ENCODE measurements around the gene OLIG3.

OLIG3 gene

DNA sequence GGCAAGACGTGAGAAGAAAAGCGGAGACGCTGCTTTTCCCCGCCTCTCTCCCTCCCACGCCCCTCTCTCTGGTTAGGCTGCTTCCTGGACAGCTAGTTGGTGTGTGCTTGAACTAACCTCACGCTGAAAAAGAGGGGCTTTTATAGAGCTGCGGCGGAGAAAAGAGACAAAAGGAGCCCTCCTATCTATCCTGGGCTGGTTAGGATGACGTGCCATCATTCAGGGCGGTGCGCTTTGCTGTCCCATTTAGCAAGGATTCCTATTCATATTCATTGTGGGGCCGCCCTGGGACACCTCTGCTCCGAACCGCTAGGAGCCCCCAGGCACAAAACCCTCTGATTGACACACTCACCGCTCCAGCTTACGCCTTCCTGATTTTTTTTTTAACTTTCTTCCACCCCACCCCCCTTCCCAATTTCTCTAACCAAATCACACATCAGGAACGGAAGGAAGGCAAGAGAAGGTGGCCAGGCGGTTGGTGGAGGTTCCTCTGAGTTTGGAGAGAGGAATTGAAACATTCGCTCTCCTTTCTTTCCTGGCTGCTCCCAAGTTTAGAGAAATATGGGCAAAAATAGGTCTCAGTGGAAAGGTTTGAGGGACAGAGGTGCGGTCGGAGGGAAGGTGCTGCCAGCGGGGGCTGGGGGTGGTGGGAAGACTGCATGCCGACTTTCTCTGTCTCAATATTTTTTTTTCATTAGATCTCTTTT, at the start of gene OLIG3:
Gene OLIG3, minus strand, starts transcription at position 114 of the 707 bp plus-strand sequence. CDS start 224 bp downstream, outside the sequence.
- no peak for DNase-seq (ENCODE audit: low read depth in 2 of 2, low spot score in 1 of 2)

DNA sequence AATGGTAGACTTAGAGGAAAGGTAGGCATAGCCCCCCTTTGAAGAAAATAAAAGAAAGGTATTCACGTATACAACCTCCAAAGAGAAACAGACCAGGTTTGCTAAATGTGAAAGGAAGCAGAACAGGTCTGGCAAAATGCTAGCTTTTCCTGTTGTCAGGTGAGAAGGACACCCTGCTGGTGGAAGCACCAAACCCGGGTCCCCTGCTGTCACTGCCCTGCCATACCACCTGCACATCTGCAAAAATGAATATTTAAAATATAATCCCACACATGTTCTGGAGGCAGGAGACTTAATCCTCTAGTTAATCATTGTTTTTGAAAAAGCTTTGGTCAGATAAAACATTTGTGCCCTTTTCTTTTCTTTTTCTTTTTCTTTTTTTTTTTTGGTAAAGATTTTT, 48.9 kb upstream of the OLIG3 start:
- no peak for DNase-seq (ENCODE audit: low read depth in 2 of 2, low spot score in 1 of 2)

DNA sequence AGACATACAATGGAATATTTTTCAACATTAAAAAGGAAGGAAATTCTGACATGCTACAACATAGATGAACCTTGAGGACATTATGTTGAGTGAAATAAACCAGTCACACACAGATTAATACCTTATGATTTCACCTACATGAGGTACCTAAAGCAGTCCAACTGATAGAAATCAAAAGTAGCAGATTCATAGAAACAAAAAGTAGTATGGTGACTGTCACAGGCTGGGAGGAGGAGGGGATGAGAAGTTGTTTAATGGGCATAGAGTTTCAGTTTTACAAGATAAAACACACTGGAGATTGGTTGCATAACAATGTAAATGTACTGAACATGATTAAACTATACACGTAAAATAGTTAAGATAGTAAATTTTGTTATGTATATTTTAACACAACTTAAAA, 48.5 kb upstream of the OLIG3 start:
- DNase-seq (ENCODE audit: low read depth in 2 of 2, low spot score in 1 of 2), result no peak

DNA sequence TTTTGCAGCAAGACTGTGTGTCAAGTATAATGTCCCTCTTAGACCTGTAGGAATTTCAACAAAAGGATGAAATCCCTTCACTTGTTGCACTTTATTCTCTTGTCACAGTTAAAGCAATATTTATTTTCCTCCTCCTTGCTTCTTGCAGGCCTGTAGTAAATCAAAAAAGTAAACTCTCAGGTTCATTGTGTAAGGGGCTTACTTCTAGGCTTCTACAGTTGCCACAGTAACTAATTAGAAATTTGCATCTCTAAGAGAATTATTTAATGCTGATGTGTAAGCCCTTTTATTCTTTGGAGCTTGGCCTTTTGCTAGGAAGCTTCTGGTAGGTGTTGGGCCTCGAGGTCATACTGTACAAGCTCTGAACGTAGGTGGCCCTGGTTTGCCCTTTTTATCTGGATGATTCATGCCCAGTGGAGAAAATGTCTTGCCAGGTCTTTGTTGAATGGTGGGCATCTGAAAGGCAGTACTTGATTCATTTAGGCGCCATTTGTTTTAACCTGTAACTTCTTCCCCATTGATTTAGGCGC, 47.4 kb upstream of the OLIG3 start:
- no peak for DNase-seq (ENCODE audit: low read depth in 2 of 2, low spot score in 1 of 2)

DNA sequence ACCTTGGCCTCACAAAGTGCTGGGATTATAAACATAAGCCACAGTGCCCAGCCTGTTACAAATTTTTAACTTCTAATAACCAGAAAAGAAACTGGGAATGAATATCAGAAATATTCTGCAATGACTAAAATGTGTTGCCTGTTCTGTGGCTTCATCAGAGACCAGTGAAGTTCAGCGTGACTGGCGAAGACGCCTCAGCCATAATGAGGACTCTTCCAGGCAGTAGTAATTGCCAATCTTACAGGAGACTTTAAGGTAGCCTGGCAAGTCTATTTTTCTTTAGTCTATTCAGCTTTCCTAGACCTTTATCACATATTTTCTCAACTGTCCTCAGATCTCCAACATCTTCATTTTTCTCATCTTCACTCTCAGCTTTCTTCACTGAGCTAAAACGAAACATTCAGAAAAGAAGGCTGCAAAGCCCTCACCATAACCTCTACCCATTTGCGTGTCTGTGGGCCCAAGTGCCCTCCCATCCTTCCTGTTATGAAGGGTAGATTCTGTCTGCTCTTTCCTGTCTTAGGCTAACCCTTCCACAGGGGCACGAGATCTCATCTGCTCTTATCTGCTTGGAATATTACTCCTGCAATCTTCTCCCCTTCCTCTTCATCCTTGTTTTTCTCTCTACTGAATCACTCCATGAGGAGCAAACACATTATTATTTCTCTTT, 42.0 kb upstream of the OLIG3 start:
- DNase-seq (ENCODE audit: low read depth in 2 of 2, low spot score in 1 of 2), result no peak

DNA sequence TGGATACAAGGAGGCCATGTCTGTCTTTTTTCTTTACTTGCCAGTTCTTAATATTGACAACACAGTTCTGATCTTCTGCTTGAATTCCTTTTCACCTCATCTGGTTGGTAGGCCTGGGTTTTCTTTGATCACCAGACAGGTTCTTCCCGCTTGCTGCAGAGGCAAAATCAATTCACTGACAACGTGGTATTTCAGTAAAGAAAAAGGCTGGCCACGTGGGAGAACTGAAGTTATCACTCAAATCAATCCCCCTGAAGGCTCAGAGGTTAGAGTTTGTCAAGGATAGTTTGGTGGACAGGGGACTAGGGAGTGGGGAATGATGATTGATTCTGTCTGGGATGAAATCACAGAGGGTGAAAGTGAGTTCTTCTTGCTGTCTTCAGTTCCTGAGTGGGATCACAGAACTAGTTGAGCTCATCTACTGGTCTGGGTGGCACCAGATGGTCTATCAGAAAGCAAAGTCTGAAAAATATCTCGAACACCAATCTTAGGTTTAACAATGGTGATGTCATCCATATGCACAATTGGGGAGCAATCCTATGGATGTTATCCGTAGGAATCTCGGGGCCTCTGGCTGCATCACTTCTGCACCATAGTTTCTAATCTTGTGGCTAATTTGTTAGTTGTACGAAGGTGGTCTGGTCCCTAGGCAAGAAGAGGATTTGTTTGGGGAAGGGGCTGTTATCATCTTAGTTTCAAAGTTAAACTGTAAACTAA, 37.3 kb upstream of the OLIG3 start:
- DNase-seq (ENCODE audit: low read depth in 2 of 2, low spot score in 1 of 2), result no peak

DNA sequence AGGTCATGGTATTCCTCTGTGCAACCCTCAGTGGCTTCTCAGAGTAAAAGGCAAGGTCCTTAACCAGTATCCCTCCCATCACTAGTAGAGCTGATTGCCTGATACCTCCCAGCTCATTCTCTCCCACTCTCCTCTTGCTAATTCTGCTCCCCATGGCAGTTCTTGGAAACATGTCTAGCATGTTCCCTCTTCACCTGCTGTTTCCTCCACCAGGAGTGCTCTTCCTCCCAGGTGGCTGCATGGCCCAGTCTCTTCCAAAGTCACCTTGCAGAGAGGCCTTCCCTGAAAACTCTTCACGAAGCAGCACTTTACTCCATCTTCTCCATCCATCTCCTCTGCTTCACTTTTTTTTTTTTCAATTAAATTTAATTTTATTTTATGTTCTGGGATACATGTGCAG, 36.2 kb upstream of the OLIG3 start:
- no peak for DNase-seq (ENCODE audit: low read depth in 2 of 2, low spot score in 1 of 2)

DNA sequence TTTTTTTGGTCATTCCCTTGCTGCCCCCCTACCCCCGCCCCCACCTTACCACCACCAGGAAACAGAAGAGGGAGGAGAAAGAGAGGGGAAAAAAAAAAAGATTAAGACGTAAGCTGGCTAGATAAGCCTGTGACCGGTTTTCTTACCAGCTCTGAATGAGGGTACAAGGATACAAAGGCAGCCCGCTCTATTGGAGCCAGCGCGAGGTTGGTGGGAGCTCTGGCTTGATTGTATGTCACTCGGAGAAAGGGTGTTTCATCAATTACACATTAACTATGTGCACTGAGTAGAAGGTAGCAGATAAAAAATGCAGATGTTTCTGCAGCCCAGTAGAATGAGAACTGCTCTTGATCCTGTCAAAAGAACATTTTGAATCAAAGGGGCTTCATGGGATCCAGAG, 28.6 kb upstream of the OLIG3 start:
- DNase-seq (ENCODE audit: low read depth in 2 of 2, low spot score in 1 of 2), result no peak

DNA sequence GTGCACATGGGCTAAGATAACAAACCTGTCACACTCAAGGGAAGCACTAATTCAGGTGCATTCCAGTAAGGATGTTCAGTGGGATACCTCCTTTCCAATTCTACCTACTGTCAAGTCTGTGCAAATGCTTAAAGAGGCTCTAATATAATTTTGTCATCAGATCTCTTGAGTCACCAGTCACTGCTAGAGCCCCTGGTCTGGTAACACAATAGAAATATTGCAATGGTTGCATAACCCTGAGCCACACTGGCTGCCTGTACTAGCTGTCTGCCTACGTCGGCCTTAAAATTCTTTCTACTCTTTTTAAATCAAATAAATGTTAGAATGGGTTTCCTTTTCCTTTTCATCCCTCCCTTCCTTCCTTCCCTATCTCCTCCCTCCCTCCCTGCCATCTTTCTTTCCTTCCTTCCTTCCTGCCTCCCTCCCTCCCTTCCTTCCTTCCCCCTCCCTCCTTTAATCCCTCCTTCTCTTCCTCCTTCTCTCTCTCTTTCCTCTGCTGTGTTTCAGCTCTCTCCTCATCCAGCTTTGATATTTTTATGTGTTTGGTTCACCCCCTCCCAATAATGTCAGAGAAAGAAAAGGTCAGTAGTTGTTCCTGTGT, 28.1 kb upstream of the OLIG3 start:
- no peak for DNase-seq (ENCODE audit: low read depth in 2 of 2, low spot score in 1 of 2)

DNA sequence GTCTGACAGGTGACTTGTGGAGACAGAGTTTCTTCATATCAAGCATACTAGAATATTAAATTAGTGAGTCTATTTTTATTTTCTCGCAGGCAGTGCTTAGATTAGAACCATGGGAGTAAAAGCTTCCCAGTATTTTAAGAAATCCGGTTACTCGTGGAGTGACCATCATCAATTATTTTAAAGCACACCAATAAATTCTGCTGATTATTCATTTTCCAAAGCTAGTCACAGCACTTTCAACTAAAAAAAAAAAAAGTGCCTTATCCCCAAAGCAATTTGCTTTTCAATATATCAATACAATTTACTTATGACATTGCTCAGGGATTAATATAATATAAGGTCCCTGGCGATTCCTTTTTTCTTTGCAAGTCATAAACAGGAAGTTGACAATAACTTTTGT, 26.3 kb upstream of the OLIG3 start:
- DNase-seq (ENCODE audit: low read depth in 2 of 2, low spot score in 1 of 2), result no peak

DNA sequence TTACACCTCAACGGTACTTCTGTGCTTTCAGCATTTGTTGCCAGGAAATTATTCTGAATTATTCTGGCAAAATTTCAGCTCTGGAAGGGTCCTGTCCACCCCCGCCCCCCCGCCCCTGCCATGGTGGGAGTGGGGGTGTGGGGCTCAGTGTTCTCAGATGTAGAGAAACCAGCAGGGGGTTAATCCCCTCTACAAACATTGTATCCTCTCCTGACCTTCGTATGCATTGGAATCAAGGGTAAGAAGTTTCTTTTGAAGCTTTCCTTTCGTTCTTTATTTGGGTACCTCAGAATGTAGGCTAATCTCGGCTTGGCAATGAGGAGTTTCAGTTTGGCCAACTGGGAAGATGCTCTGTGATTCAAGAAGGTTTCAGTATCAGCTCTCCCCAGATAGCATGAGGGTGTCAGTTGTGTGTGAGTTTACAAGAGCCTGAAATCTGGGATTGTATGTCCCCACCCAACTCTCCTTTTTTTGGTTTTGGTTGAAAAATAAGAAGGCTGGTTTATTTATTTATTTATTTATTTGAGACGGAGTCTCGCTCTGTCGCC, 25.5 kb upstream of the OLIG3 start:
- no peak for DNase-seq (ENCODE audit: low read depth in 2 of 2, low spot score in 1 of 2)

DNA sequence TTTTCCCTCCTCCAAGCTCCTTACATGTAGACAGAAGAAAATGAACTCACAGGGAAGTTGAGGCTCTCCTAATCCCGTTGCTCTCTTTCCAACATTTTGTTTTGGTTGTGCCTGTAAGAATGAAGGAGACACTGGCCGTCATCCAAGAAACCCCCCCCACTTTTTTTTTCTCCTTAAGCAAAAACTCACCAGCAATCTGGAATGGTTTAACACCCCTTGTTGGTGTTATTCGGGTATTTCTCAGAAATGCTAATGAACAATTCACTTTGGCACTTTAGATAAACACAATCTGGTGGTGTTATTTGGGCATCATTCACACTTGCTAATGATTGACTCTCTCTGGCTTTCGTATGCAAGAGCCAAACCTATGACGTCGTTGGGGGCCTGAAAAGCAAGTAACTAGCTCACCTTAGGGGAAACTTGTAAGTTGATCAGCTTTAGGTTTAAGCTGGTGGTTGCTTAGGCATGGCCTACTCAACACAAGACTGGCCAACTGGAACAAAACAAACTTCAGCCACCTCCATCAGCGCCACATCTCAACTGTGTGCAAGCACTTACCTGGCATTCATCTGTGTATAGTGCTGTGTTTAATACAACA, 24.3 kb upstream of the OLIG3 start:
- no peak for DNase-seq (ENCODE audit: low read depth in 2 of 2, low spot score in 1 of 2)

DNA sequence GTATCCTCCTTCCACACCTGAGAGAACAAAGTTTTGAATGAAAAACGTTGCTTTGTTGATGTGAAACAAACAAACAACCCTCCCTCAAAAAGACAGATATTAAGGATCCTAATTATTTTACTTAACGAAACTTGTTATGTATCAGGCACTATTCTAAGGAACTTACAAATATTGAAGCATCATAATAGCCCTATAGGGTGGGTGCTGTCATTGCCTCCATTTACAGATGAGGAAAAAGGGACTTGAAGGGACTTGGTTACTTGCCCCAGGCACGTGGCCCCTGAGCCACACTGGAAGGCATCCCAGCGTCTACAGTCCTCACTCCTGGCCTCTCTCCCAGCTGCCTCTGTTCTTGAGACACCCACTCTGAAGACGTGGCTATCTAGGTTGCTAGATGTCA, 20.2 kb upstream of the OLIG3 start:
- DNase-seq (ENCODE audit: low read depth in 2 of 2, low spot score in 1 of 2), result no peak

DNA sequence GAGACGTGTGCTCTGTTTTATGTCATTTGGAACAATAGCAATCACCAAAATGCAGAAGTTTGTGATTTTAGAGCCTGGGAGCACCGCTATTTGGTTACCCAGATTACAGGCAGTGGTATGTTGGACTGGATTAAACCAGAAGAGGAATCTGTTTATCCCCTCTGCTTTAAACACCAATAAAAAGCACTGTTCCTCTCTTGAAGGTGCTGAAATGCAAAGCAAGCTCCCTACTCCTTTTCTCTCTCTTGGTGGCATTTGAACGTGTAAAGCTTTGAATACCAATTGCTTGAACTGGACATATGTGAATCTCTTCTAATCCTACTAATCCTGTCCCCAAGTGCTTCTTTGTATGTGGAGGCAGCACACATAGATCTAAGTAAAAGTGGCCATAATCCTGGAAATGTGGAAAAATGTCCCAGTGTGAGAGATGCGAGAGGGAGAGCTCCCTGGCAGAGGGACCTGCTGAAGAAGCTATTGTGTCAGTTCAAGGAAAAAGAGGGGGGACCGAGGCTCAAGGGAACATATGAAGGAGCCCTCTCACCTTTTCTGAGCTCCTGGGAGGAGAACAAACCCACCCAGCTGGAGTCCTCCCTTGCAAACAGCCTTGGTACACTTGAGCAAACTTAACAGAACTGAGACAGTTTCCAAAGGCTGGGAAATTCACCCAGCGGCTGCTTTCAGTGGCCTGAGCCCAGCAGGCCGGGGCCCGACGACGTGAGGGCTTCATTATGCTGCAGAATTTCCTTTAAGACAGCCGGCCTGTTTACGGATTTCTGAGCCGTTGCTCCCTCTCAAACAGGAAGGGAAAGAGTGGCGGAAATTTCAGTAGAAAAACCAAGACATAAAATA, 18.8 kb upstream of the OLIG3 start:
- DNase-seq (ENCODE audit: low read depth in 2 of 2, low spot score in 1 of 2), result no peak

DNA sequence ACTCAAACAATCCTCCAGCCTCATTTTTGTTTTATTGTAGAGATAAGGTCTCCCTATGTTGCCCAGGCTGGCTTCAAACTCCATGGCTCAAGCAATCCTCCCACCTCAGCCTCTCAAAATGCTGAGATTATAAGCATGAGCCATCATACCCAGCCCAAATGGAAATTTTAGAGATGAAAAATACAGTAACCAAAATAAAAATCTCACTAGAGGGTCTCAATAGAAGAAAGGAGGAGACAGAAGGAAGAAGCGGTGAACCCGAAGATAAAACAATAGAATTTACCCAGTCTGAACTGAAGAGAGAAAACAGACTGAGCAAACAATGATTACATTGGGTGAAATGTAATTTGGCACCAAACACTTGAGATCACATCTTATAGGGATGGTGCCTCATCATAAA, 16.7 kb upstream of the OLIG3 start:
- no peak for DNase-seq (ENCODE audit: low read depth in 2 of 2, low spot score in 1 of 2)

DNA sequence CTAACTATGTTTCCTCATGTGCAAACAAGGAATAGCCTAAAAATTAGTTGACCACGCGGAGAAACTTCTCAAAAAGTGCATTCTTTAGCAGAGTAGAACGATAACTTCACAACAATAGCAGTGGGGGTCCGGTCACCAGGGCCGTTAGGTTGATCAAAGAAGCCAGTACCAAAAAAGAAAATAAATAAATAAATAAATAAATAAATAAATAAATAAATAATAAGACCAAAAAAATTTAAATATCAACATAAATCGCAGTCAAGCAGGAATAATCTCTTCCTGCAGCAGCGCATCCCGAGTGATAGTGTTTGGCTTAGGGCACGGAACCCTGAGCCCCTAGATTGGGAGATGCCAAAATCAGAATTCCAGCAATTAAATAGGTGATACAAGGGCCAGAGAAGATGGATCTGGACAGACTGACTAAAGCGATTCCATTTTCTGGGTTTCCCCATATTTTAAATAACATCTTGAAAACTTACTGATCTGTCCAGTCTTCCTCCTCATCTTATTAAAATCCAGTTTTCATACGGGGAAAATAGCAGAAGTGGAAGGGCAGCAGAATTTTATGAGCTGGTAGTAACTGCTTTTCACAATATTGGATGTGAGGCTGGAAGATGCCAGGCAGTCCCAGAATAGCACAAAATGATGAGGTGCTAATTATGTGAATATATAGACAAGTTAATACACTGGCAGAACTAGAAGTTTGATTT, 4.4 kb upstream of the OLIG3 start:
- DNase-seq (ENCODE audit: low read depth in 2 of 2, low spot score in 1 of 2), result no peak

DNA sequence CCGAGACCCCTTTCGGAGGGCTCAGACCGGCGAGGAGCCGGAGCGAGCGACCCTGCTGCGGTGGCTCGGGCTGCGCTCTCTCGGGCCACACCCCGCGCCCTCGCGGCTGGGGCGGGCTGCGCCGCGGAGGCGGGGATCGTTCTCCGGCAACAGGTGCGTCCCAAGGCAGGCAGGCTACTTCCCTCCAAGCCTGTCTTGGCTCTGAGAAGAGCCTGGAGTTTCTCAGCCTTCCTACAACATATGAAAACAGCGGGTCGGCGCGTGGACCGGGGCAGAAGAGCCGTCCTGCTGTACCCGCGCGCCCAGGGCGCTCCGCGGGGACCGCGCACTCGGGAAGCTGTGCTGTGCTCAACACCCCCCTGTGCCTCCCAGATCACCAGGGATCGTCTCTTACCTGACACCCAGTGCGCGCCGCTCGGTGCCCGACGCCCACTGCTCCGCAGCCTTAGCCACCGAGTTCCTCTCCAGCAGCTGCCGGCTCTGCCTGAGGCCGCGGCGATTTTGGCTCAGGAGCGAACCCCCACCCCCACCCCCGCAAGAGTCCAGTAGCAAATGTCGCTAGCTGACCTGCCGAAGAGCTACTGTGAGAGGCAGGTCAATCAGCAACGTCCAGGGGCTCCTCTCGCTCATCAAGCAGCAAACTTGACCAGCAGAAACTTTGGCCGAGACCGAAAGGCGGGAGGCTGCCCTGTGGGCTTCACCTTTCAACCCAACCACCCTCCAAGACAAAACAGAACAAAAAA, 3.7 kb upstream of the OLIG3 start:
- no peak for DNase-seq (ENCODE audit: low read depth in 2 of 2, low spot score in 1 of 2)

DNA sequence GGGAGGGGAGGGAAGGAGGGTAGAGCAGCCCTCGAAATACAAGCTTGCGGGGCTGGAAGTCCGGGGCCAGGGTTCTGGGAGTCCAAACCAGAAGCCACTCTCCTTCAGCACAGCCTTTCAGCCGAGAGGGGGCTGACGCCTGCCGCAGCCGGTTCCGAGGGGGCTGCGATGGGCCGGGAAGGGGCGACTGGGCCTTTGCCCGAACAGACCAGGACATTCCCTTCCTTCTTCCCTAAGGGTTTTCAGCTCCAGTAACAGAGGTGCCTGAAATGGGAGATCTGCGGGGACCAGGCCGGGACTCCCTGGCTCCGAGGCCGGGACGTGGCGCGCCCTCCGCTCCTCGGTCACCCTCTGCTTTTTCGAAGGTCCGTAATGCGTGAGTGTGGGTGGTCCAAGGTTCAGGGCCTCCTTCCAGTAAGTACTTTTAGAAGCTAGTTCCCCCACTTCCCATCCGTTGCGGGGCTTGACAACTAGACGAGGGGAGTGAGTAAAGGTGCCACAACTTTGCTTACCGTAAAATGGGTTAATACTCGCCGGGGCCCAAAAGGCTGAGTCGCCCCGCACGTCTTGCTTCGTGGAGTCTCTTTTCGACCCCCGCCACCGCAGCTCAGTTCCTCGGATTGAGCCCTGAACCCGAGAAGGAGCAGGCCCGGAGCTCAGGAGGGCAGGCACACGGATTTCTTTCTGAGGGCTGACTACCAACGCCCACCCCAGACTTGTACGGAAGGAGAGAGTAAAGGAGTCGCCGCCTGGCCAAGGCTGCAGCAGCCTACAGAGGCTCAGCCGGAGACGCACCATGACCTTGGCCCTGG, 2.9 kb upstream of the OLIG3 start:
- no peak for DNase-seq (ENCODE audit: low read depth in 2 of 2, low spot score in 1 of 2)
